HG02763 (cell line): ENCODE measurements around the gene TPI1.

Experiments used
- ATAC-seq: cut with Tn5 transposase; IDR thresholded peaks from one replicate; pipeline ENCODE4 v1.9.1; 2021; ENCODE audit warnings: mild to moderate bottlenecking, moderate library complexity; ENCODE audit not compliant: unreplicated experiment

Gene TPI1

DNA sequence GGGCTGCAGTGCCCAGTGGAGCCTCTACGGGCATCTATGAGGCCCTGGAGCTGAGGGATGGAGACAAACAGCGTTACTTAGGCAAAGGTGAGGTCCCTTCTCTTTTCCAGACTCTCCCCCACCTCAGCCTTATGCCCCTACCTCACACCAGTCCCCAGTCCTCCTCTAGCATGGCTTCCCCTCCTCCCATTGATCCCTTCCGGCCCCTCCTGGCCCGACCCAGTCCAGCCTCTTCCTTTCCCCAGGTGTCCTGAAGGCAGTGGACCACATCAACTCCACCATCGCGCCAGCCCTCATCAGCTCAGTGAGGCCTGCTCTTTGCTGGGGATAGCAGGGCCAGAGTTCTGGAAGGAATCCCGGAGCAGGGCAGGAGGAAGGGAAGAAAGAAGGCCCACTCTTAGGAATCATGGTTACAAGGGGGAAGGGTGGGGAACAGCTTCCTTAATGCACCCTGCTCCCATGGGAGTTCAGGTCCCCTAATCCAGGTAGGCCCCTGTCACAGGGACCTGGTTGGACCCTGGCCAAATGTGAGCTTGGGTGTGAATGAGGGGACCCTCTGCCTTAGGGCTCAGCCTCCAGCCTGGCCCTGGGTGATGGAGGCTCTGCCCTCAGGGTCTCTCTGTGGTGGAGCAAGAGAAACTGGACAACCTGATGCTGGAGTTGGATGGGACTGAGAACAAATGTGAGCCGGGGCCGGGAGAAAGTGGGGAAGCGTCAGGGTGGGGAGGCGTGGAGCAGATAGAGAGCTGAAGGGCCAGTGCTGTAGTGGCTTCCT is 49.3 kb downstream of the TPI1 start:
- no peak for ATAC-seq

DNA sequence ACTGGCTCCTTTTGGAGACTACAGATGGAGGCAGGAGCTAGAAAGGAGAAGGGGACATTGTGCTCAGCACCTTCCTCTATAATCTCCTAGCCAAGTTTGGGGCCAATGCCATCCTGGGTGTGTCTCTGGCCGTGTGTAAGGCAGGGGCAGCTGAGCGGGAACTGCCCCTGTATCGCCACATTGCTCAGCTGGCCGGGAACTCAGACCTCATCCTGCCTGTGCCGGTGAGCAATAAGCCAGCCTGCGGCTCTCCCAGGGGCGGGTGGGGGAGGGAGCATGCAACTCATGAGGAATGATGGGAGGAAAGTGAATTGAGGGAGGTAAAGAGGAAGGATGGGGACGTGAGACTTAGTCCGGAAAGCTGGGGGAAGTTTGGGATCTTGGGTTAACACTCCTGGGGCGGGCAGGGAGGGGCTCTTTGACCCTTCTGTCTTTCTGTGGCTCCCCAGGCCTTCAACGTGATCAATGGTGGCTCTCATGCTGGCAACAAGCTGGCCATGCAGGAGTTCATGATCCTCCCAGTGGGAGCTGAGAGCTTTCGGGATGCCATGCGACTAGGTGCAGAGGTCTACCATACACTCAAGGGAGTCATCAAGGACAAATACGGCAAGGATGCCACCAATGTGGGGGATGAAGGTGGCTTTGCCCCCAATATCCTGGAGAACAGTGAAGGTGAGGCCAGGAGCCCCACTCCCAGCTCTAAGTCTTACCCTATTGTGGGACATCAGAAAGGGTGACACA is 50.3 kb downstream of the TPI1 start:
- ATAC-seq, result no peak

DNA sequence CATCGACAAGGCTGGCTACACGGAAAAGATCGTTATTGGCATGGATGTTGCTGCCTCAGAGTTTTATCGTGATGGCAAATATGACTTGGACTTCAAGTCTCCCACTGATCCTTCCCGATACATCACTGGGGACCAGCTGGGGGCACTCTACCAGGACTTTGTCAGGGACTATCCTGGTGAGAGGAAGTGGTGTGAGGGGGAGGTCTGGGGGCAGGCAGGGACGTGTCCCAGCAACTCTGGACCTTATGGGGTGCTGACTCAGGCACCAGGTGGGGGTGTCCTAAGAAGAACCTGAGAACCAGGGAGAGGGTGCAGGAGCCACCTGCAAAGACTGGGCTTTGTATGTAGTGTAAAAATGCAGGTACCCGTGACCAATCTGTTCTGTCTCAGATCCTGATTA is 52.3 kb downstream of the TPI1 start:
- ATAC-seq, result no peak
